HepG2 (cell line): Measurements from ENCODE around the gene SPATA31A6.
"Not testable (repeated sequence)": the region's sequence is repeated elsewhere in the genome, so short reads cannot be mapped to it uniquely, and the experiment has no call there.

Experiments used
- JUND ChIP-seq: sonication (generic); formaldehyde crosslinking; IDR thresholded peaks from 2 replicates; pipeline ENCODE4 v1.8.0; 2022; ENCODE audit warnings: mild to moderate bottlenecking, missing genetic modification reagents
- POLR2A ChIP-seq, 2 experiments: IDR thresholded peaks; 2 replicates each; pipeline ENCODE4 v1.6.1; 2011; ENCODE audit warnings: low read depth in 2 of 2, low read length in 2 of 2, mild to moderate bottlenecking in 1 of 2, moderate library complexity in 1 of 2; ENCODE audit not compliant: insufficient read depth in 1 of 2
- TF ChIP-seq, protein P1 (sequence below): sonication (generic); formaldehyde crosslinking; IDR thresholded peaks from 2 replicates; pipeline ENCODE4 v1.4.0; 2020; ENCODE audit warnings: missing genetic modification reagents

- TF ChIP-seq, protein P1, sequence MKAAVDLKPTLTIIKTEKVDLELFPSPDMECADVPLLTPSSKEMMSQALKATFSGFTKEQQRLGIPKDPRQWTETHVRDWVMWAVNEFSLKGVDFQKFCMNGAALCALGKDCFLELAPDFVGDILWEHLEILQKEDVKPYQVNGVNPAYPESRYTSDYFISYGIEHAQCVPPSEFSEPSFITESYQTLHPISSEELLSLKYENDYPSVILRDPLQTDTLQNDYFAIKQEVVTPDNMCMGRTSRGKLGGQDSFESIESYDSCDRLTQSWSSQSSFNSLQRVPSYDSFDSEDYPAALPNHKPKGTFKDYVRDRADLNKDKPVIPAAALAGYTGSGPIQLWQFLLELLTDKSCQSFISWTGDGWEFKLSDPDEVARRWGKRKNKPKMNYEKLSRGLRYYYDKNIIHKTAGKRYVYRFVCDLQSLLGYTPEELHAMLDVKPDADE (CRISPR knock-in tag) = not testable (repeated sequence)
- TF ChIP-seq JUND (CRISPR knock-in tag); POLR2A (IDR thresholded peaks at IDR 0.05; ENCODE audit: insufficient read depth in 1 of 2, low read depth in 2 of 2, low read length in 2 of 2): not testable (repeated sequence)
These were observed 49.6 kb downstream of the SPATA31A6 start for GRCh38 chr9:42233031-42233430.
